K562 (cell line): ENCODE measurements around the gene UBE2I. TPM values are rescaled to one million over a fixed set of nuclear protein-coding genes. Genes with fewer than 3 reads are reported as not detected.

Experiments
- GABPB1 ChIP-seq: sonication (generic); formaldehyde crosslinking; IDR thresholded peaks from 2 replicates; pipeline ENCODE4 v1.8.0; 2022; ENCODE audit warnings: mild to moderate bottlenecking, missing genetic modification reagents
- IRF2 ChIP-seq: sonication (generic); formaldehyde crosslinking; IDR thresholded peaks from 2 replicates; pipeline ENCODE4 v1.8.1; 2022; ENCODE audit warnings: mild to moderate bottlenecking, missing genetic modification reagents
- ZNF644 ChIP-seq: fragments of 200-800 bp; sonication (Bioruptor generic); IDR thresholded peaks from 2 replicates; pipeline ENCODE4 v1.6.1; 2016; ENCODE audit warnings: low read depth, missing genetic modification characterization, missing compliant biosample characterization
- polyA plus RNA-seq, 8 experiments: library from polyadenylated mRNA; depleted of rRNA in 4 of 8; stranded (reverse) in 5 of 8; unstranded in 3 of 8; fragments of >200 nt; fragmentation: Nextera tagmentation in 2 of 8; fragmentation: Illumina TruSeq in 1 of 8; extraction: Ambion mirVana in 2 of 8; extraction: Trizol in 1 of 8; gene quantifications; 2 replicates each; pipeline versions ENCODE4 v1.2.1 to v1.2.3, GENCODE V29; 2011 to 2014; ENCODE audit warnings: inconsistent platforms in 1 of 8, missing spikeins in 1 of 8
- total RNA-seq, 7 experiments: library from RNA; depleted of rRNA in 6 of 7; stranded (reverse); fragments of >200 nt in 6 of 7; fragmentation: Illumina TruSeq in 2 of 7; extraction: Trizol in 2 of 7; gene quantifications; 2 replicates each; pipeline versions ENCODE4 v1.2.1 to v1.2.3, GENCODE V29; 2011 to 2021; ENCODE audit warnings: low replicate concordance in 1 of 7
- TF ChIP-seq, protein P1 (sequence below): fragments of 450-650 bp; formaldehyde crosslinking; IDR thresholded peaks from 2 replicates; pipeline ENCODE4 v1.4.0; 2020; ENCODE audit warnings: mild to moderate bottlenecking, moderate library complexity
- TF ChIP-seq, protein P2 (sequence below): fragments of 450-650 bp; IDR thresholded peaks from 2 replicates; pipeline ENCODE4 v1.6.1; 2017; ENCODE audit warnings: mild to moderate bottlenecking, moderate library complexity
- TF ChIP-seq, protein P3 (sequence below): fragments of 250-450 bp; sonication (Bioruptor Pico); IDR thresholded peaks from 2 replicates; pipeline ENCODE4 v1.9.0; 2021; ENCODE audit warnings: mild to moderate bottlenecking
- TF ChIP-seq, protein P4 (sequence below): fragments of 450-650 bp; IDR thresholded peaks from 2 replicates; pipeline ENCODE4 v1.7.0; 2016; ENCODE audit warnings: borderline replicate concordance

The UBE2I gene
- total and polyA plus RNA-seq, 9 of the 15 experiments (the other 6 are each of a cell fraction or from before 2014, with no cell fraction given): 36.6 to 254 (median 104) TPM

DNA sequence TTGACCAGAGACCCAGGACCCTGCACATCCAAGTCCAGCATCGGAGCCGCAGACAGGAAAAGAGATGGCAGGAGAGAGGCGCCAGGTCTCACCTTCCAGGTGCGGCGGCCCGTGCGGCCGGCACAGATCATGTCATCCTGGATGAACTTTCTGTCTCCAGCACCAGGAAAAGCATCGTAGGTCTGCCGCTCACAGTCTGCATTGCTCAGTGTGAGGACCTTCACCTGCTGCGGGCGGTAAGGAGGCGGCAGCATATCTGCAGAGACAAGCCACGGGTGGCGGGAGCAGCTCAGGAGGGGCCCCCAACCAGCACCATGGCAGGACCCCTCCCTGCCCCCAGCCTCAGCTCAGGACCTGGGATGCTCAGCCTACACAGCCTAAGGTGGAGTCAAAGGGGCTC is 35.6 kb upstream of the UBE2I start (continued):
- TF ChIP-seq, protein P1, sequence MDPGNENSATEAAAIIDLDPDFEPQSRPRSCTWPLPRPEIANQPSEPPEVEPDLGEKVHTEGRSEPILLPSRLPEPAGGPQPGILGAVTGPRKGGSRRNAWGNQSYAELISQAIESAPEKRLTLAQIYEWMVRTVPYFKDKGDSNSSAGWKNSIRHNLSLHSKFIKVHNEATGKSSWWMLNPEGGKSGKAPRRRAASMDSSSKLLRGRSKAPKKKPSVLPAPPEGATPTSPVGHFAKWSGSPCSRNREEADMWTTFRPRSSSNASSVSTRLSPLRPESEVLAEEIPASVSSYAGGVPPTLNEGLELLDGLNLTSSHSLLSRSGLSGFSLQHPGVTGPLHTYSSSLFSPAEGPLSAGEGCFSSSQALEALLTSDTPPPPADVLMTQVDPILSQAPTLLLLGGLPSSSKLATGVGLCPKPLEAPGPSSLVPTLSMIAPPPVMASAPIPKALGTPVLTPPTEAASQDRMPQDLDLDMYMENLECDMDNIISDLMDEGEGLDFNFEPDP (CRISPR knock-in tag): no peak
- TF ChIP-seq, protein P2, sequence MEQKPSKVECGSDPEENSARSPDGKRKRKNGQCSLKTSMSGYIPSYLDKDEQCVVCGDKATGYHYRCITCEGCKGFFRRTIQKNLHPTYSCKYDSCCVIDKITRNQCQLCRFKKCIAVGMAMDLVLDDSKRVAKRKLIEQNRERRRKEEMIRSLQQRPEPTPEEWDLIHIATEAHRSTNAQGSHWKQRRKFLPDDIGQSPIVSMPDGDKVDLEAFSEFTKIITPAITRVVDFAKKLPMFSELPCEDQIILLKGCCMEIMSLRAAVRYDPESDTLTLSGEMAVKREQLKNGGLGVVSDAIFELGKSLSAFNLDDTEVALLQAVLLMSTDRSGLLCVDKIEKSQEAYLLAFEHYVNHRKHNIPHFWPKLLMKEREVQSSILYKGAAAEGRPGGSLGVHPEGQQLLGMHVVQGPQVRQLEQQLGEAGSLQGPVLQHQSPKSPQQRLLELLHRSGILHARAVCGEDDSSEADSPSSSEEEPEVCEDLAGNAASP: no peak
- TF ChIP-seq, protein P3, sequence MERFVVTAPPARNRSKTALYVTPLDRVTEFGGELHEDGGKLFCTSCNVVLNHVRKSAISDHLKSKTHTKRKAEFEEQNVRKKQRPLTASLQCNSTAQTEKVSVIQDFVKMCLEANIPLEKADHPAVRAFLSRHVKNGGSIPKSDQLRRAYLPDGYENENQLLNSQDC (CRISPR knock-in tag): no peak
- no peak for TF ChIP-seq GABPB1 (CRISPR knock-in tag)
- TF ChIP-seq, protein P4, sequence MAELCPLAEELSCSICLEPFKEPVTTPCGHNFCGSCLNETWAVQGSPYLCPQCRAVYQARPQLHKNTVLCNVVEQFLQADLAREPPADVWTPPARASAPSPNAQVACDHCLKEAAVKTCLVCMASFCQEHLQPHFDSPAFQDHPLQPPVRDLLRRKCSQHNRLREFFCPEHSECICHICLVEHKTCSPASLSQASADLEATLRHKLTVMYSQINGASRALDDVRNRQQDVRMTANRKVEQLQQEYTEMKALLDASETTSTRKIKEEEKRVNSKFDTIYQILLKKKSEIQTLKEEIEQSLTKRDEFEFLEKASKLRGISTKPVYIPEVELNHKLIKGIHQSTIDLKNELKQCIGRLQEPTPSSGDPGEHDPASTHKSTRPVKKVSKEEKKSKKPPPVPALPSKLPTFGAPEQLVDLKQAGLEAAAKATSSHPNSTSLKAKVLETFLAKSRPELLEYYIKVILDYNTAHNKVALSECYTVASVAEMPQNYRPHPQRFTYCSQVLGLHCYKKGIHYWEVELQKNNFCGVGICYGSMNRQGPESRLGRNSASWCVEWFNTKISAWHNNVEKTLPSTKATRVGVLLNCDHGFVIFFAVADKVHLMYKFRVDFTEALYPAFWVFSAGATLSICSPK: no peak
- TF ChIP-seq ZNF644 (tag): no peak
- no peak for TF ChIP-seq IRF2 (CRISPR knock-in tag)
